Esophagus muscularis mucosa (tissue), 3 donors: ENCODE data around the gene RAD51B.

Experiments used
- CTCF ChIP-seq, 3 experiments: fragments of 200-600 bp in 2 of 3; fragments of 450-650 bp in 1 of 3; sonication (generic) in 2 of 3; IDR thresholded peaks; one replicate each; pipeline ENCODE4 v1.5.1; 2017 to 2019; ENCODE audit warnings: antibody characterized with exemption in 3 of 3, mild to moderate bottlenecking in 2 of 3, moderate library complexity in 1 of 3
- POLR2A ChIP-seq: fragments of 450-650 bp; IDR thresholded peaks from one replicate; pipeline ENCODE4 v1.6.1; 2017; ENCODE audit warnings: antibody characterized with exemption, moderate library complexity, mild to moderate bottlenecking, low read depth

- TF ChIP-seq CTCF (IDR thresholded peaks at IDR 0.05): no peak
- TF ChIP-seq POLR2A: no peak
These were observed 324.6 kb downstream of the RAD51B start for GRCh38 chr14:68144051-68144681.
